GM21576 (cell line): ENCODE data around the gene HEPHL1.
"Not testable (repeated sequence)": the region's sequence is repeated elsewhere in the genome, so short reads cannot be mapped to it uniquely, and the experiment has no call there.

Source experiments
- ATAC-seq: cut with Tn5 transposase; IDR thresholded peaks from one replicate; pipeline ENCODE4 v1.9.1; 2021; ENCODE audit warnings: mild to moderate bottlenecking, moderate library complexity; ENCODE audit not compliant: unreplicated experiment

HEPHL1 gene

DNA sequence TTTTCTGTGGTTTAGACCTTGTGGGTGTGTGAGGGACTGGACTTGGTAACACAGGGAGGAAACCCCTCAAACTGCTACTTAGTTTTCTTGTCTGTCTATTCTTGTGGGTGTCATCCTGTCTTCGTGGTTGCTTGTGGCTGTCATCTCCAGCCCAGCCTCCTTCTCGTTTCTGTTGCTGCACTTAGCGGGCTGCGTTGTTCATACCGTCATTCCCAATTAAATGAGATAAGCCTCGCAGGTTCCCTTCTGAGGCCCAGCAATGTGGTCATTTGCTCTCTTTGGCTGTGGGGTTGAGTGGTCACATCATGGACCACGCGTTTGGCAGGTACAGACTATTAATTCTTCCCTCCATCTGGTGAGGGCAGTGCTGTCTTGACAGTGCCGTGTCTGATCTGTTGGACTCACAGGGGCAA lies 126.3 kb downstream of the HEPHL1 start:
- no peak for ATAC-seq

DNA sequence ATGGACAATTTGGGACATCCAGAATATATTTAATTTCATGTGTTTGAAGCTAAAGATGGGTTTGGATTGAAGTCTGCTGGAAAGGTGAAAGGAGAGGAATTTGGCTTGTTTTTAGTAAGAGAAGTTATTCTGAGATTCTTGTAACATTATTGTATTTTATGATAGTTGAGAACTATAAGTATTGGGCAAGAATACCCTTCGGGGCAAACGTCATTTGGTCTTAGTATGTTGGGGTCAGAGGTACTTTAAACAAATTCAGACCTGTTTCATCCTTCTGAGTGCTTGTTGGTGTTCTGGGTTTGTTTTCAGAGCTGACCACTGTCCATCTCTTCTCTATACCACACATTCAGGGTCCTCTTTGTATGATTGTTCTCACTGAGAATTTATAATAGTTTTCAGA lies 127.0 kb downstream of the HEPHL1 start:
- ATAC-seq, result no peak

DNA sequence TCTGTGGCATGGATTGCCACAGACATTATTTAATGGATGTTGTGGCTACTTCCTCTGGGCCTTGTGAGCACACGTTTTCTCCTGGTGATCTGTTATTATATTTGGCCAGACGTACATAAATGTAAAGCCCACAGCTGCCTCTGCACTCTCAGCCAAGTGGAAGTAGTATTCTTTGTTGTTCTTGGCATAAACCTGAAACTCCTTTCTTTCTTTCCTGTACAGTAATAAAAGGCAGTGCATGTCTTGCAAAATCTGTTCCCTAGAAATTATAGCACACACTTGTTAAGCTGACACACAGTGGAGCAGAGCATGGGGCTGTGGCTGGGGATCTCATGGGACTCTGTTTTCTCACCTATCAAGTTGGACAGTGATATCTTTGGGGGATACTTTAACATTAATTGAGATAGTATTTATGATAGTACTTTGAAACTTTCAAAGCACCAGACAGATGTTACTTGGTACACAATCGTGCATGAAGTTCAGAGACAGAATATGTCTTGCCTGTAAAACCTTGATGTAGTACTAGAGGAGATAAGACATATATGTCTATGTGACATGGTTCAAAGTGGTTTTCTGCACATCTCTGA lies 128.4 kb downstream of the HEPHL1 start:
- ATAC-seq, result no peak

DNA sequence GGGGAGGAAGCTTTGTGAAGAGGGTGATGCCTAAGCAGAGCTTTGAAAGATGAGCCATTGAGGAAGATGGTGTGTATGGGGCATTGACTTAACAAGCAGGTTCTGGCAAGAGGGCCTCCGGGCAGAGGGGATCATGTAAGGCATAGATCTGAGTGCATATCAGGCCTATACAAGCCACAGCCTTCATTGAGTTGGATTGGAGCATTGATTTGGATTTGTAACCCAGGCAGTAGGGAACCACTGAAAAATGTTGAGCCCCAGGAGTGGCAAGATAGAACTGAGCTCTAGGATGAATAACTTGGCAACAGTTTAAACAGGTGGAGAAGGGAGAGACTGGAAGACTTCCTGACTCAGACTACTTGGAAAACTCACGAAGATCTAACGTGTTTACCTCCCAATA lies 128.9 kb downstream of the HEPHL1 start:
- ATAC-seq, result no peak

DNA sequence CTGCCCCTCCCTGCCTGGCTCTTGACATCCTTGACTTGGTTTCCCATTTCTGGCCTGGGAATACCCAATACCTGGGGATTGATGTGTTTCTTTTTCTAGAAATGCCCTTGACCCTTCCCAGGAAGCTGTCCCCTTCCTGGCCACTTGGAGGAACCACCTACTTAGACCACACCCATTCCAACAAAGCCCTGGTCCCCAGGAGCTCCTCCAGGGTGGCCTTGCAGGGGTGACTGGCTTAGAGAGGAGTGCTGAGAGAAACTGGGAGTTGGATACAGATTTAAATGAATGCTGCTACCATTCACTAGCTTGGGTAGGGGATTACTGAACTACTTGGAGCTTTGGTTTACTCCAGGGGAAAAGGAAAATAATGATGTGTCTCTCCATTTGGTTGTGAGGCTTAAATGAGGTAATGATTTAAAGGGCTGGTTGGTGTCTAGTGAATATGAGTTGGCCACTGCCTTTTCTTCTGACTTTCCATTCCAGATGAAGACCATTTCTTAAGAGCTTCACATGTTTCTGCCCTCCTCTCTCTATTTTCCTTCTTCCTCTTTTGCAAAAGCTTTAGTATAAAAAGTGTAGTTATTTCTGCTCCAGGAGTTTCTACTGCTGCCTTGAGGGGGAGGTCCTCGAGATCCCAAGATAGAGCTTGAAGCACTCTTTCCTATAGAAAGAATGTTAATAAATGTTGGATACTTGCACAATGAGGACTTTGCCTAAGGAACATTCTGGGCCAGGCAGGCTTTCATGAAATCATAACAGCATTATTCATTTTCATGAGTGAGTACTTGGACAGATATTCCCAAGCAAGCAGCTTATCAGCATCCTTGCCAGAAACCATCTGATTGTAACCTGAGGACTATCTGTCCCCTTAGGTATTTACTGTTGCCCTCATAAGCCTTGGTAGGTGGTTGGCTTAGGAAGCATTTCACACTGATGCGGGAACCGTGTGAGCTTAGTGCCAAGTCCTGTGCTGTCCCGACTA lies 129.8 kb downstream of the HEPHL1 start:
- ATAC-seq, result no peak

- ATAC-seq, result no peak
Measured at GRCh38 chr11:94151903-94152677, 130.9 kb downstream of the HEPHL1 start.

GRCh38 chr11:94152678-94153065 lies 131.5 kb downstream of the HEPHL1 start:
- ATAC-seq, result no peak

- no peak for ATAC-seq
Measured at GRCh38 chr11:94153320-94153719, 132.2 kb downstream of the HEPHL1 start.

DNA sequence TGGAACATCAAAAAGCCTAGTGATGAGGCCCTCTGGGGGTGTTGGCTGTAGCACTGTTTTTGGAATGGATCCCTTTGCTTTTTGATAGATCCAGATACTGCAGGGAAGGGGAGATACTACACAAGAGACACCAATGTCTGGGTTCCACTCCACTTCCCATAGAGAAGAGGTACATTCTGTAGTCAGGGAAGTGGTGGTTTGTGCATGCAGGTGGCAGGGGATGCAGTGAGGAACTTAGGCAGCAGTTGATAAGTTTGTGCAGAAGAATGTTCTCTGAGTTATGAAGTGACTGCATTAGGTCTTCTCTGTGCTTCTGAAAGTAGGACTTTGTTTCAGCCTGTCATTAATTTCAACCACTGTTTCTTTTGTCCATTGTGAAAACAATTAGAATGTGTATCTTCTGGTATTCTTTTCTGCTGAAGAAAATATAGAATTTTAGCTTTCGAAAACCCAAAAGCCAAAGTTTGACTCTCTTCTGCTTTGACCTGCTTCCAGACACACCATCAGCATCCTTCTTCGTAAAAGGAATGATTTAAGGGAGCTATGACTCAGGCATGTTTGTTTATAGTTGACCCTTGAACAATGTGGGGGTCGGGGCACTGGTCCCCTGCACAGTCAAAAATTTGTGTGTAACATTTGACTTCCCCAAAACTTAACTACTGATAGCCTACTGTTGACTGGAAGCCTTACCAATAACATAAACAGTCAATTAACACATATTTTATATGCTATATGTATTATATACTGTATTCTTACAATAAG lies 133.1 kb downstream of the HEPHL1 start:
- no peak for ATAC-seq

DNA sequence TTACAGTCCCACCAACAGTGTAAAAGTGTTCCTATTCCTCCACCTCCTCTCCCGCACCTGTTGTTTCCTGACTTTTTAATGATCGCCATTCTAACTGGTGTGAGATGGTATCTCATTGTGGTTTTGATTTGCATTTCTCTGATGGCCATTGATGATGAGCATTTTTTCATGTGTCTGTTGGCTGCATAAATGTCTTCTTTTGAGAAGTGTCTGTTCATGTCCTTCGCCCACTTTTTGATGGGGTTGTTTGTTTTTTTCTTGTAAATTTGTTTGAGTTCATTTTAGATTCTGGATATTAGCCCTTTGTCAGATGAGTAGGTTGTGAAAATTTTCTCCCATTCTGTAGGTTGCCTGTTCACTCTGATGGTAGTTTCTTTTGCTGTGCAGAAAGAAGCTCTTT lies 136.2 kb downstream of the HEPHL1 start:
- ATAC-seq, result not testable (repeated sequence)
